Cardiac fibroblast (primary cell): ENCODE data around the gene ALKBH7.
"Not testable (repeated sequence)": the region's sequence is repeated elsewhere in the genome, so short reads cannot be mapped to it uniquely, and the experiment has no call there.

ENCODE experiments used
- DNase-seq, 2 donors: peaks; one replicate each; pipeline versions ENCODE4 v3.0.0 to v3.0.0-alpha.2; 2010; ENCODE audit warnings: low read depth in 2 of 2
- H3K4me3 ChIP-seq, 2 donors: replicated peaks in 1 of 2; 1 replicate in 1 of 2; 2 replicates in 1 of 2; pipeline ENCODE4 v1.5.1; 2011; ENCODE audit warnings: low read depth in 2 of 2, low read length in 2 of 2, mild to moderate bottlenecking in 2 of 2, moderate library complexity in 1 of 2
- TF ChIP-seq, protein P1 (sequence below): IDR thresholded peaks from one replicate; pipeline ENCODE4 v1.5.1; 2011; ENCODE audit warnings: low read depth, mild to moderate bottlenecking, low read length, inconsistent platforms

Gene ALKBH7

DNA sequence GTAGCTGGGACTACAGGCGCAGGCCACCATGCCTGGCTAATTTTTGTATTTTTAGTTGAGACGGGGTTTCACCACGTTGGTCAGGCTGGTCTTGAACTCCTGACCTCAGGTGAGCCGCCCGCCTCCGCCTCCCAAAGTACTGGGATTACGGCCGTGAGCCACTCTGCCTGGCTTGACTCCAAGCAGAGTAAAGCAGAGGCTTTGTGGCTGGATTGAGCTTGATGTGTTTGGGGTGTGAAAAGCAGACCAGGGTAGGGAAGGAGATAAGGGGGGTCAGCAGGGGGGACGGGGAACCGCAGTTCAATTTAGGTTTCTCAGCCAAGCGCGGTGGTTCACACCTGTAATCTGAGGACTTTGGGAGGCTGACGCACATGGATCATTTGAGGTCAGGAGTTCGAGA lies 15.4 kb upstream of the ALKBH7 start:
- no peak overlapping the region for H3K4me3 ChIP-seq
- TF ChIP-seq, protein P1, sequence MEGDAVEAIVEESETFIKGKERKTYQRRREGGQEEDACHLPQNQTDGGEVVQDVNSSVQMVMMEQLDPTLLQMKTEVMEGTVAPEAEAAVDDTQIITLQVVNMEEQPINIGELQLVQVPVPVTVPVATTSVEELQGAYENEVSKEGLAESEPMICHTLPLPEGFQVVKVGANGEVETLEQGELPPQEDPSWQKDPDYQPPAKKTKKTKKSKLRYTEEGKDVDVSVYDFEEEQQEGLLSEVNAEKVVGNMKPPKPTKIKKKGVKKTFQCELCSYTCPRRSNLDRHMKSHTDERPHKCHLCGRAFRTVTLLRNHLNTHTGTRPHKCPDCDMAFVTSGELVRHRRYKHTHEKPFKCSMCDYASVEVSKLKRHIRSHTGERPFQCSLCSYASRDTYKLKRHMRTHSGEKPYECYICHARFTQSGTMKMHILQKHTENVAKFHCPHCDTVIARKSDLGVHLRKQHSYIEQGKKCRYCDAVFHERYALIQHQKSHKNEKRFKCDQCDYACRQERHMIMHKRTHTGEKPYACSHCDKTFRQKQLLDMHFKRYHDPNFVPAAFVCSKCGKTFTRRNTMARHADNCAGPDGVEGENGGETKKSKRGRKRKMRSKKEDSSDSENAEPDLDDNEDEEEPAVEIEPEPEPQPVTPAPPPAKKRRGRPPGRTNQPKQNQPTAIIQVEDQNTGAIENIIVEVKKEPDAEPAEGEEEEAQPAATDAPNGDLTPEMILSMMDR, result no peak
- no peak for DNase-seq

DNA sequence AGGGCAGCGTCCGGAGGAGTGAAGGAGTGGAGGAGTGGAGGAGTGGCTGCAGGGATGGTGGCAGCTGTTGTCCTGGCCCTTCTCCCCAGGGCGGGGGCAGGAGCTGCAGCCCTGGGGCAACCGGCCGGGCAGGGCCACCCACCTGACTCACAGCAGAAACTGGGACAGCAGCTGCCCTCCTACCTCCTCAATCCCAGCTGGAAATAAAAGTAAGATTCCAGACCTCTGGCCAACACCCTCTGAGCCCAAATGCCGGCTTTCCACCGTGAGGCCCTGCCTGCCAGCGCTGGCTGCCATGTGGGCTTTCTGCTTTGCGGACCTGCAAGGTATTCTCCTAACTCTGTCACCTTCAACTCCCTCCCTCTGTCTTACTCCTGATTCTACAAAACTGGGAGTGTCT lies 14.6 kb upstream of the ALKBH7 start:
- TF ChIP-seq, protein P1, result no peak
- DNase-seq, result no peak
- no peak overlapping the region for H3K4me3 ChIP-seq

DNA sequence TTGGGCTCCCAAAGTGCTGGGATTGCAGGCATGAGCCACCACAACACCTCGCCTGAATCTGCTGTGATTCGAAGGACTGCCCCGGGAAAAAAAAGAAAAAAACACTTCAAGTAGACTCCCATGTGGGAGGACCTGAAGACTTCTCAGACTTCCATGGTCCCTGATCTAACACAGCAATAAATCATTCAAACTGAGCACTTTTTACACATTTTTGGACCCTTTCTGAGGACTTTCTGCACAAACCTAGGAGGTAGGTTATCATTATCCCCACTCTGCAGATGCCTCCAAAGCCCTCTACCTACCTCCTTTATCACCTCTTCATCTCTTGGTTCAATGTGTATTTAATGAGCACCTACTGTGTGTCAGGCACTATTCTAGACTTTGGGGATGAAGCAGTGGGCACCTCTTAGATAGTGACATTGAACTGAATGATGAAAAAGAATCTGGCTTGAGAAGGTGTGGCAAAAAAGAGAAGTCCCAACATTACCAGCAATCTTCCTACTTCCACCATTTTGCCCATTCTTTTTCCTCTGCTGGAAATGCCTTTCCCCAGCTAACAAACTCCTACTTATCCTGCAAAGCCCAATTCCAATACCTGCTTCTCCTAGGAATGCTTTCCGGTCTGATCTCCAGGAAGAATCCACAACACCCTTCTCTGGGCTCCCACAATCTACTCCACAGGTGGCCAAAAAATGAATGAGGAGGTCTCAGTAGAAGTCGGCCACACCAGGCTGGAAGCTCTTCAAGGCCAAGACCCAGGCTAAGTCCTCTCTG lies 12.8 kb upstream of the ALKBH7 start:
- no peak overlapping the region for H3K4me3 ChIP-seq
- no peak for DNase-seq
- TF ChIP-seq, protein P1, result no peak

DNA sequence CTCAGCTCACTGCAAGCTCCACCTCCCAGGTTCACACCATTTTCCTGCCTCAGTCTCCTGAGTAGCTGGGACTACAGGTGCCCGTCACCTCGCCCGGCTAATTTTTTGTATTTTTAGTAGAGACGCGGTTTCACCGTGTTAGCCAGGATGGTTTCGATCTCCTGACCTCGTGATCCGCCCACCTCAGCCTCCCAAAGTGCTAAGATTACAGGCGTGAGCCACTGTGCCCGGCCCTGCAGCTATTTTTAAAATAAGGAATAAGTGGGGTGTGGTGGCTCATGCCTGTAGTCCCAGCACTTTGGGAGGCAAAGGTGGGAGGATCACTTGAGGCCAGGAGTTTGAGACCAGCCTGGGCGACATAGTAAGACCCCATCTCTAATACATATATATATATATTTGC lies 12.1 kb upstream of the ALKBH7 start:
- H3K4me3 ChIP-seq, DNase-seq: not testable (repeated sequence)

DNA sequence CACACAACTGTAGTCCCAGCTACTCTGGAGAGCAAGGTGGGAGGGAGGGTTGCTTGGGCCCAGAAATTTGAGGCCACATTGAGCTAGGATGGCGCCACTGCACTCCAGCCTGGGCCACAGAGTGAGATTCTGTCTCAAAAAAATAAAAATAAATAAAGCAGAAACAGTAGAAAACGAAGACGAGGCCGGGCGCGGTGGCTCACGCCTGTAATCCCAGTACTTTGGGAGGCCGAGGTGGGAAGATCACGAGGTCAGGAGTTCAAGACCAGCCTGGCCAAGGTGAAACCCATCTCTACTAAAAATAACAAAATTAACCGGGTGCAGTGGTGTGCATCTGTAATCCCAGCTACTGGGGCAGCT lies 11.8 kb upstream of the ALKBH7 start:
- not testable (repeated sequence) for DNase-seq
- H3K4me3 ChIP-seq, result peak overlapping the region in 1 of 2 donors; percentile 86

DNA sequence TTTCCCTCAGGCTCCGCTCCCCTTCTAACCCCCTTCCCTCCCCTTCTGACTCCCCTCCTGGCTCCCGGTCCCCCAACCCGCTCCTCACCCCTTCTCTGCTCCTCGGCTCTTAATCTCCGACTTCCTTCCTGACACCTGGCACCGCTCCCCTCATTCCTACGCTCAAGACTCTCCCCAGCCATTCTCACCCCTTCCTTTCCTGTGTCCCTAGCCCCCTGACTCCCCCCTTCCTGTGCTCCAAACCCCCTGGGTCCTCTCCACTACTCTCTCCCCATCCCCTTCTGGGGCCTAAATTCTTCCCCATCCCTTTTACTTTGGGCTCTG lies 10.6 kb upstream of the ALKBH7 start:
- peak in 1 of 2 donors; percentile 16 for DNase-seq
- TF ChIP-seq, protein P1, result no peak
- peak overlapping the region; percentile 86 to 93 for H3K4me3 ChIP-seq

DNA sequence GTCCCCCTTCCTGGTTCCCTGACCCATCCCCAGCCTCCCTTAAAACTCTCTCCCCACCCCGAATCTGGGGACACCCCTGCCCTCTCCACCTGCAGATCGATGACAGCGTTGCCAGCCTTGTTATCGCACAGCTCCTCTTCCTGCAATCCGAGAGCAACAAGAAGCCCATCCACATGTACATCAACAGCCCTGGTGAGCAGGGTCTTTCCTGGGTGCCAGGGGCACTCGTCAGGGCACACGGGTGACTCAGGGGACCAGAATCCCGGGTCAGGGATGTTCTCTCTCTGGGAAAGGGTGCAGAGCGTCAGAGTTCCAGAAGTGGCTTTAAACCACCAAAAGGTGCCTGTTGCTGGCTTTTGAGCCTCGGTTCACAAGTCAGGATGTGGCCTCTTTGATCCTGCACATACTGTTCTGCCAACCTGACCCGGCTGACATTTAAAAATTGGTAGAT lies 10.2 kb upstream of the ALKBH7 start:
- TF ChIP-seq, protein P1, result no peak
- DNase-seq, result peak in 1 of 2 donors; percentile 9
- peak overlapping the region; percentile 86 to 93 for H3K4me3 ChIP-seq

DNA sequence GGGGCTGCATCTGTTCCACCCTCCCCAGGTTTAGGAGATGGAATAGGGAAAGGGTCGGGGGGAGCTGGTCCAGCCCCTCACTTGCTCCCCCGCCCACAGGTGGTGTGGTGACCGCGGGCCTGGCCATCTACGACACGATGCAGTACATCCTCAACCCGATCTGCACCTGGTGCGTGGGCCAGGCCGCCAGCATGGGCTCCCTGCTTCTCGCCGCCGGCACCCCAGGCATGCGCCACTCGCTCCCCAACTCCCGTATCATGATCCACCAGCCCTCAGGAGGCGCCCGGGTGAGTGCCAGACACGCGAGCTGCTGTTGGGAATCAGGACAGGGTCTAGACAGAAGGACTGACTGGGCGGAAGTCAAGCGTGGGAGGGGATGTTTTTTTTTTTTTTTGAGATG lies 8.2 kb upstream of the ALKBH7 start:
- no peak for DNase-seq
- TF ChIP-seq, protein P1, result no peak
- no peak overlapping the region for H3K4me3 ChIP-seq
